HG02852 (cell line): Measurements from ENCODE around the gene MAN1A2.

ENCODE experiments used
- ATAC-seq: cut with Tn5 transposase; IDR thresholded peaks from one replicate; pipeline ENCODE4 v1.9.1; 2021; ENCODE audit warnings: mild to moderate bottlenecking, moderate library complexity; ENCODE audit not compliant: unreplicated experiment

MAN1A2 gene

DNA sequence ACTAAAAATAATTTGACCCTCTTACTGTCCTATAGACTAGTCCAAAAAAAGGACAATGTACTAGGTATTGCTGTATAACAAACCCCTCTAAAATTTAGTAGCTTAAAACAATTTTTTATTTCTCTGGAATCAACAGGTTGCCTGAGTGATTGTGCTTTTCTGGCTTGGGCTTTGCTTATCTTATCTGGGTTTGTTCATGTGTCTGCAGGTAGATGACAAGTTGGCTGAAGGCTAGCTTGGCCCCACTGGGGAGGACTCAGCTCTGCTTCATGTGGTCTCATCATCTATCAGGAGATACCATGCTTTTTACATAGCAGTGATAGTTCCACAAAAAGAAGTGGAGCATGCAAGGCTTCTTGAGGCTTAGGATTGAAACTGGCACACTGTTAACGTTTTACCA lies 114.2 kb downstream of the MAN1A2 start:
- ATAC-seq = no peak

GRCh38 chr1:117493906-117494305 lies 126.7 kb downstream of the MAN1A2 start:
- no peak for ATAC-seq

GRCh38 chr1:117495068-117495467 lies 127.8 kb downstream of the MAN1A2 start:
- ATAC-seq = no peak

- ATAC-seq = no peak
Observed at GRCh38 chr1:117499071-117499470, 131.8 kb downstream of the MAN1A2 start.

GRCh38 chr1:117500584-117500983 lies 133.3 kb downstream of the MAN1A2 start:
- ATAC-seq = no peak

DNA sequence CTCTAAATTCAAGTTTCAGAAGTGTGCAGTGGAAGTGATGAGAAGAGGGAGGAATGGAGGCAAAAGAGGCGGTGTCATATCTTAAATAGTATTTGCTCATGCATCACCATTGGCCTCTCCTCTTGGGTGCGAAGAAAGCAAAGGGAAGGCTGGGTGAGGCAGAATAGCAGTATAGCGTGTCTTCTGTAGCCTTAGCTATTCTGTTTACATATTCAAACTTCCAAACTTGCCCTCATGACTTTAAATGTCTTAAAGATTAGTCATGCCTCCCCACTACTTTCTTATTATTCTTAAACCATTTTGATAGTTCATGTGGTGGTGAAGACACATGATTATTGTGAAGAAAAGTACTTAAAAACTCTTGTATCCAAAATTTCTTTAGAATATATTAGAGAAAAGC lies 134.0 kb downstream of the MAN1A2 start:
- ATAC-seq = no peak

DNA sequence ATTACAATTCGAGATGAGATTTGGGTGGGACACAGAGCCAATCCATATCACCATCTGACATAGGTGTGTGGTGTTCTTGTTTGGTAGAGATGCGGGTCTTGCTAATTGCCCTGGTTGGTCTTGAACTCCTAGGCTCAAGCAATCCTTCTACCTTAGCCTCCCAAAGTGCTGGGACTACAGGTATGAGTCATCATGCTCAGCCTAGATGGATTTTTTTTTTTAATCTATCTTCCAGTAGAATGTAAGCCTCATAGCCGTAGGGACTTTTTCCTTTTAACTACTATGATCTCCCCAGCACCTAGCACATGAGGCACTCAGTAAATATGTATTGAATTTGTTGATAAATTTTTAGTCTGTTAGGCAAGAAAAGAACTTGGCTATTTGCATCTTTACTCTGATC lies 144.0 kb downstream of the MAN1A2 start:
- ATAC-seq = no peak

- ATAC-seq = no peak
Observed at GRCh38 chr1:117512728-117513321, 145.6 kb downstream of the MAN1A2 start.

GRCh38 chr1:117523111-117523510 lies 155.9 kb downstream of the MAN1A2 start:
- ATAC-seq = no peak

DNA sequence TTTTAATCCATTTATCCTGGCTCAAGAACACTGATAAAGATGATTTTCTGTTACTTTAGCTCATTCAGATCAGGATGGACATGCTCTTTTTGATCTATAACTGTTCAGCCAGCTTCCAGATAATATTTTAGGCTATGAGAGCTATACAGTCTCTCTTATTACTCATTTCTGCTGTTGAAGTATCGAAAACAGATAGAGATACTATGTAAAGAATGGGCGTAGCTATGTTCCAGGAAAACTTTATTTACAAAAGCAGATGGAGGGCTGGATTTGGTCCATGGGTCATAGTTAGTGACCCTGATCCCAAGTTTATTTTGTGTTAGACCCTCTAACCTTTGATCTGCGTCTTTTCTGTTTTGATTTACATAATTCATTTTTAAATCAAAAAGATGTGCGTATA lies 159.8 kb downstream of the MAN1A2 start:
- ATAC-seq = no peak

- ATAC-seq = no peak
Observed at GRCh38 chr1:117527566-117528102, 160.4 kb downstream of the MAN1A2 start.

GRCh38 chr1:117529683-117530082 lies 162.4 kb downstream of the MAN1A2 start:
- ATAC-seq = no peak

- no peak for ATAC-seq
Observed at GRCh38 chr1:117531222-117531621, 164.0 kb downstream of the MAN1A2 start.

- peak; percentile 84 for ATAC-seq
Observed at GRCh38 chr1:117534995-117535467, 167.8 kb downstream of the MAN1A2 start.

DNA sequence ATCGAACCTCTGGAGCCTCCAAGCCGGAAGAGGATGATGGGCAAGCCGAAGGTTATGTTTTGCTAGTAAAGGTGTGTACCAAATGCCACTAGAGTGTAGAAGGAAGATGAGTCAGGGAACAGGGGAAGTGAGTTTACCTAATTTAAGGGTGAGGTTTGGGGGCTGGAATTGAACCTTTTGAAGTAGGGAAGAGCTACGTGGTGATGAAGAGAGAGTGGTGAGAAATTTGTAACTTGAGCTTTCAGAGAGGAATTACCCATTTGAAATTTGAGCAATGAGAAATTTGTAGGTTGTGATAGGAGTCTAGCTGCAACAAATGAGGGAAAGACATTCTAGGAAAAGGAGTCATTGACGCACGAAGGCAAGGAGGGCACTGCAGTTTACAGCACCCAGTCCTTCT lies 168.6 kb downstream of the MAN1A2 start:
- no peak for ATAC-seq

DNA sequence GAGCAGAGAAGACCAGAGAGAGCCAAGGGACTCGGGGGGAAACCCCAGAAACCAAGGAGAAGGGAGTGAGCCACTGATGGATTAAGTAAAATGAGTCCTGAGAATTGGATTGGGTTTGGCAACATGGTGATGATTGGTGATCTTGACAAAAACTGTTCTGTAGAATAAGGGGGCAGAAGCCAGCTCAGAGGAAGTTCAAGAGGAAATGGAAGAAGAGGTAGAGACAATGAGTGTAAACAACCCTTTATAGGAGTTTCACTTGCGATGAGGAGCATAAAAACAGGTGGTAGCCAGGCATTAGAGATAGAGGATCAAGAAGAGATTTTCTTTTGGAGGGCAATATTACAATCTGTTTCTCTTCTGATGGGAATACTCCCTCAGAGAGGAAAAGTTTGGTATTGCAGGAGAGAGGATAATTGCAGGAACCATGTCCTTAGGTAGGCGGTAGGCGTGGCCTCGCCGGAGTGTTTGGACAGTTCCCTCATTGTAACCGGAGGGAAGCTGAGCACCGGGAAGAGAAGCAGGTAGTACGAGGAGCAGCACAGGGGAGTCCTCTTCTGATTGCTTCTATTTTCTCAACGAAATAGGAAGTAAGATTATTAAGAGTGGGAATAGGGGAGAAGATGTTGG lies 170.2 kb downstream of the MAN1A2 start:
- ATAC-seq = no peak

DNA sequence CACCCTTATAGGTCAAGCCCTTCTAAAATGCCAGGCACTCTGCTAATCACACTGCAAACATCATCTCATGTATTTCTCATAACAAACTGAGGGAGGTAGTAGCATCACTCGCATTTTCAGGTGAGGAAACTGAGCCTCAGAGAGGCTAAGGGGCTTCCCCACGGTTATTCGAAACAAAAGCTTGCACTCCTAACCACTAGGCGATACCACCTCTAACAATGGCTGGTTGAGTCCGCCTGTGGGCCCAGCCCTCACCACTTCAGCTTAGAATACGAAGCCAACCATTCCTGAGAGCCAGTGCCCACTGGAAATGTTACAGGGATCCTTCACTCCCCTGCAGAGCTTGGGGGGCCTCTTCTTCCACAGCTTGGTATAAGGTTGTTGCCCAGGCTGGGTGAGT lies 173.3 kb downstream of the MAN1A2 start:
- ATAC-seq = no peak

DNA sequence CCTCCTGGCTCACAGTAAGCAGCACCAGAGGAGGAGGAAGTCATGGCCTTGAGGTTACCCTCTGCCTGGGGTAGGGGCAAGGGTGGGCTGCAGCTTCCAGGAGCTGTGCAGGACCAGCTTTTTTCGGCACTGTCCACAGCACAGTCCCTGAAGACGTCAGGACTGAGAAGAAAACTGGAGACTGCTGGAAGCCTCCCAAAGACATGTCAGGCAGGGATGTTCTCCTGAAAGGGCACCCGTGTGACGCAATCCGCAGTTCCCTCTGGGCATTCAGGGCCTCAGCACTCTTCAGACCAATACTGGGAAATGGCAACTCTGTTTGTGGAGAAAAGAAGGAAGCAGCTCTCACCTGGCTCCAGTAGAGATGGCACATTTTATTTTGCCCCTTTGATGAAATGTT lies 173.8 kb downstream of the MAN1A2 start:
- ATAC-seq = no peak

- ATAC-seq = no peak
Observed at GRCh38 chr1:117541585-117541984, 174.3 kb downstream of the MAN1A2 start.

DNA sequence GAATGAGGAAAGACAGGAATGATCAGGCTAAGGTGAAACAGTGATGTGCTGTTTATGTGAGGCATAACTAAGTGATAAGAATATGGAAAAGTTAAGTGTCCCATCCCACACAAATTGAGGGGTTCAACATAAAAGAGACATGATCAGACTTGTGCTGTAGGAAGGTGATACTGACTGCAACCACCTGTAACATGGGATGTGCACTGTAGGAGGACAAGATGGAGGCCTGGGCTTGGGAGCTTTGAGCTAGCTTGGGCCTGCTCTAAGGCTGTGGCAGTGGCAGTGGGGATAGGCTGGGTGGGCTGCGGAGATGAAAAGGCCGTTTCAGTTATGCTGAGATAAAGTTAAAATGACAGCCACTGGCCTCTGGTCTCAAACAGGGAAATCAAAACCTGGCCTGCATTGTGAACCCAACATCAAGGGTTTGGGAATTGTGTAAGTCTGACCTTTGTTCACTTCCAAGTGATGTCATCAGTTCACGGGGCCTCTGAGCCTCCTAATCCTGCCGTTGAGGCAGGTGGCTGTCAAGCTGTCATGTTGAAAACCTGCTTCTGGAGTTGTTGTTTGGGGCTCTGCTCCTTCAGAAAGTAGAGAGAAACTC lies 177.4 kb downstream of the MAN1A2 start:
- ATAC-seq = no peak

DNA sequence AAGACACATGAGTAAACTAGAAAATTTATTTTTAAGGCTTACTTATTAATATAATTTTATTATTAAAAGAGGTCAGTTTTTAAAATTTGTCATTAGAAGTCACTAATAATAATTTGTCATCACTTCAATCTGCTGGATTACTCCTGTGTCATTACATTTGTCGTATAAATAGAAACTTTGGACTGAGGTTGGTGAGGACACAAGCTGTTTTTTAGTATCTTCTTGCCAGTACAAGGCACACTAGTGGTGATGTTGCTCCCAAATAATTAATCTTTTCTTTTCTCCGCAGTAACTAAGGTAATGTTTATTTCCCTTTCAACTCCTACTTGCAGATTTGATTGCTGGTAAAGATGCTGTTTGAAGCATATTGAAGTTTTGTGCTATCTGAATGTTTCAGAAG lies 179.2 kb downstream of the MAN1A2 start:
- no peak for ATAC-seq

GRCh38 chr1:117553471-117553870 lies 186.2 kb downstream of the MAN1A2 start:
- no peak for ATAC-seq
